Omental fat pad (tissue), 4 donors: ENCODE data around the gene NSA2. TPM values are rescaled to one million over a fixed set of nuclear protein-coding genes. Genes with fewer than 3 reads are reported as not detected.
A peak's percentile ranks its signal among the peaks of the same experiment; 100 is the strongest.

Source experiments
- ATAC-seq: fragments of 150-250 bp; one replicate; pipeline ENCODE4 v1.9.1; 2016; ENCODE audit warnings: mild to moderate bottlenecking, moderate library complexity; ENCODE audit not compliant: low FRiP score
- DNase-seq: peaks from one replicate; pipeline ENCODE4 v3.0.0-alpha.2; 2019; ENCODE audit warnings: low spot score
- CTCF ChIP-seq, 3 donors: fragments of 450-650 bp; IDR thresholded peaks; one replicate each; pipeline ENCODE4 v1.5.1; 2016 to 2017; ENCODE audit warnings: antibody characterized with exemption in 3 of 3, mild to moderate bottlenecking in 3 of 3, moderate library complexity in 2 of 3
- total RNA-seq, 4 donors: library from RNA; depleted of rRNA; stranded (reverse); fragments of >200 nt; gene quantifications; one replicate each; pipeline ENCODE4 v1.1.0, GENCODE V29; 2016

The NSA2 gene
- total RNA-seq, 4 donors from 2014 or later = 86.1 to 115 (median 101) TPM

GRCh38 chr5:74761241-74761640 lies 5.8 kb upstream of the NSA2 start:
- ATAC-seq (no peak), DNase-seq (no peak)
- no peak for TF ChIP-seq CTCF (IDR thresholded peaks at IDR 0.05)

GRCh38 chr5:74762599-74762998 lies 4.5 kb upstream of the NSA2 start:
- TF ChIP-seq CTCF (IDR thresholded peaks at IDR 0.05) = no peak
- DNase-seq = no peak
- peak; percentile 67 for ATAC-seq

- TF ChIP-seq CTCF (IDR thresholded peaks at IDR 0.05) = no peak
- DNase-seq (no peak), ATAC-seq (no peak)
Measured at GRCh38 chr5:74763504-74763903, 3.5 kb upstream of the NSA2 start.

GRCh38 chr5:74765201-74765600 lies 1.8 kb upstream of the NSA2 start:
- ATAC-seq (no peak), DNase-seq (no peak)

GRCh38 chr5:74765929-74766328 lies 1.1 kb upstream of the NSA2 start:
- DNase-seq = no peak
- no peak for TF ChIP-seq CTCF (IDR thresholded peaks at IDR 0.05)
- no peak for ATAC-seq

More at GRCh38 chr5:74765201-74765600, 1.8 kb upstream of the NSA2 start:
- no peak for TF ChIP-seq CTCF (IDR thresholded peaks at IDR 0.05)

GRCh38 chr5:74766418-74766848 lies 616 bp upstream of the NSA2 start:
- ATAC-seq (no peak), DNase-seq (no peak)
- TF ChIP-seq CTCF (IDR thresholded peaks at IDR 0.05) = no peak

- no peak for TF ChIP-seq CTCF (IDR thresholded peaks at IDR 0.05)
- ATAC-seq (peak; percentile 48), DNase-seq (no peak)
Measured at GRCh38 chr5:74767579-74767913, 497 bp downstream of the NSA2 start.
